H9 (cell line): ENCODE data around the gene GP2. TPM values are rescaled to one million over a fixed set of nuclear protein-coding genes. Genes with fewer than 3 reads are reported as not detected.

ENCODE experiments used
- DNase-seq: peaks from one replicate; pipeline ENCODE4 v3.0.0-alpha.2; 2017
- H2AFZ ChIP-seq: one replicate; pipeline ENCODE4 v1.6.1; 2013; ENCODE audit warnings: mild to moderate bottlenecking, low read length, control low read depth, moderate library complexity
- H2AK5ac ChIP-seq: 2 replicates; pipeline ENCODE4 v1.6.1; 2013; ENCODE audit warnings: low read length, control low read depth, mixed read lengths; ENCODE audit not compliant: insufficient read length
- H2BK120ac ChIP-seq: one replicate; pipeline ENCODE4 v1.6.1; 2013; ENCODE audit warnings: low read depth, mild to moderate bottlenecking, low read length, control low read depth, inconsistent platforms; ENCODE audit not compliant: poor library complexity, severe bottlenecking
- H2BK12ac ChIP-seq: 2 replicates; pipeline ENCODE4 v1.6.1; 2013; ENCODE audit warnings: low read length, control low read depth, mixed read lengths, low read depth; ENCODE audit not compliant: insufficient read length
- H2BK15ac ChIP-seq: 2 replicates; pipeline ENCODE4 v1.6.1; 2013; ENCODE audit warnings: low read depth, low read length, control low read depth
- H2BK20ac ChIP-seq: one replicate; pipeline ENCODE4 v1.6.1; 2013; ENCODE audit warnings: low read depth, mild to moderate bottlenecking, low read length, control low read depth, inconsistent platforms; ENCODE audit not compliant: poor library complexity, severe bottlenecking
- H2BK5ac ChIP-seq: 2 replicates; pipeline ENCODE4 v1.6.1; 2013; ENCODE audit warnings: low read length, control low read depth, mixed read lengths; ENCODE audit not compliant: insufficient read length
- H3K14ac ChIP-seq: 2 replicates; pipeline ENCODE4 v1.6.1; 2013; ENCODE audit warnings: low read length, control low read depth; ENCODE audit not compliant: insufficient read depth
- H3K18ac ChIP-seq: 2 replicates; pipeline ENCODE4 v1.6.1; 2013; ENCODE audit warnings: low read depth, mild to moderate bottlenecking, mixed read lengths, low read length, control low read depth; ENCODE audit not compliant: insufficient read length
- H3K23ac ChIP-seq: 2 replicates; pipeline ENCODE4 v1.6.1; 2013; ENCODE audit warnings: low read length, control low read depth, mixed read lengths, low read depth; ENCODE audit not compliant: insufficient read length
- H3K23me2 ChIP-seq: 2 replicates; pipeline ENCODE4 v1.6.1; 2013; ENCODE audit warnings: low read depth, mild to moderate bottlenecking, mixed read lengths, low read length, control low read depth; ENCODE audit not compliant: insufficient read length, poor library complexity, severe bottlenecking
- H3K27ac ChIP-seq: 2 replicates; pipeline ENCODE4 v1.5.1; 2013; ENCODE audit warnings: low read length, control low read depth, mixed read lengths, low read depth; ENCODE audit not compliant: insufficient read length
- H3K27me3 ChIP-seq: 2 replicates; pipeline ENCODE4 v1.6.1; 2013; ENCODE audit warnings: low read length, control low read depth, inconsistent platforms; ENCODE audit not compliant: insufficient read depth
- H3K4ac ChIP-seq: 2 replicates; pipeline ENCODE4 v1.6.1; 2013; ENCODE audit warnings: low read depth, mild to moderate bottlenecking, control low read depth, inconsistent platforms, low read length, moderate library complexity
- H3K4me1 ChIP-seq: 2 replicates; pipeline ENCODE4 v1.6.1; 2013; ENCODE audit warnings: low read length, control low read depth, inconsistent platforms; ENCODE audit not compliant: insufficient read depth
- H3K4me2 ChIP-seq: 2 replicates; pipeline ENCODE4 v1.6.1; 2013; ENCODE audit warnings: low read length, control low read depth, mixed read lengths; ENCODE audit not compliant: insufficient read length, insufficient read depth
- H3K56ac ChIP-seq: 2 replicates; pipeline ENCODE4 v1.6.1; 2013; ENCODE audit warnings: low read depth, mild to moderate bottlenecking, mixed read lengths, low read length, control low read depth; ENCODE audit not compliant: insufficient read length
- H3K79me1 ChIP-seq: 2 replicates; pipeline ENCODE4 v1.6.1; 2013; ENCODE audit warnings: low read depth, mild to moderate bottlenecking, moderate library complexity, low read length, control low read depth, inconsistent platforms; ENCODE audit not compliant: insufficient read depth, poor library complexity, severe bottlenecking
- H3K79me2 ChIP-seq: 2 replicates; pipeline ENCODE4 v1.6.1; 2013; ENCODE audit warnings: low read length, control low read depth, inconsistent platforms; ENCODE audit not compliant: insufficient read depth
- H3K9ac ChIP-seq: 2 replicates; pipeline ENCODE4 v1.6.1; 2013; ENCODE audit warnings: low read length, control low read depth, mixed read lengths; ENCODE audit not compliant: insufficient read length; ENCODE audit errors: extremely low read depth
- H3K9me3 ChIP-seq: one replicate; pipeline ENCODE4 v1.6.1; 2013; ENCODE audit warnings: low read depth, low read length, inconsistent platforms; ENCODE audit not compliant: control insufficient read depth
- H3T11ph ChIP-seq: one replicate; pipeline ENCODE4 v1.6.1; 2013; ENCODE audit warnings: mild to moderate bottlenecking, low read length, control low read depth, inconsistent platforms
- H4K20me1 ChIP-seq: one replicate; pipeline ENCODE4 v1.6.1; 2013; ENCODE audit not compliant: control insufficient read depth, insufficient read length, insufficient read depth
- H4K5ac ChIP-seq: 2 replicates; pipeline ENCODE4 v1.6.1; 2013; ENCODE audit warnings: low read depth, mild to moderate bottlenecking, mixed read lengths, low read length, control low read depth; ENCODE audit not compliant: insufficient read length
- H4K8ac ChIP-seq: replicated peaks from 2 replicates; pipeline ENCODE4 v1.6.1; 2013; ENCODE audit warnings: low read length, control low read depth, mixed read lengths, low read depth; ENCODE audit not compliant: insufficient read length
- H4K91ac ChIP-seq: 2 replicates; pipeline ENCODE4 v1.6.1; 2013; ENCODE audit warnings: low read depth, mild to moderate bottlenecking, moderate library complexity, mixed read lengths, low read length, control low read depth; ENCODE audit not compliant: insufficient read length
- H3K27ac Mint-ChIP-seq, 3 experiments: 2 replicates in 2 of 3; 3 replicates in 1 of 3; pipeline ENCODE4 v1.8.0; 2020 to 2021; ENCODE audit warnings: mixed read lengths in 3 of 3, mild to moderate bottlenecking in 1 of 3, moderate library complexity in 1 of 3
- H3K27me3 Mint-ChIP-seq: 2 replicates; pipeline ENCODE4 v1.8.0; 2021; ENCODE audit warnings: low read depth, mild to moderate bottlenecking, moderate library complexity, mixed read lengths
- H3K36me3 Mint-ChIP-seq, 3 experiments: 2 replicates in 2 of 3; 3 replicates in 1 of 3; pipeline ENCODE4 v1.8.0; 2020 to 2021; ENCODE audit warnings: low read depth in 3 of 3, mixed read lengths in 3 of 3; ENCODE audit not compliant: insufficient read depth in 1 of 3
- H3K4me1 Mint-ChIP-seq, 2 experiments: 2 replicates each; pipeline ENCODE4 v1.8.0; 2020; ENCODE audit warnings: mixed read lengths in 2 of 2
- H3K4me3 Mint-ChIP-seq, 2 experiments: 2 replicates in 1 of 2; 3 replicates in 1 of 2; pipeline ENCODE4 v1.8.0; 2020 to 2021; ENCODE audit warnings: mild to moderate bottlenecking in 2 of 2, mixed read lengths in 2 of 2, moderate library complexity in 1 of 2
- H3K9me3 Mint-ChIP-seq, 2 experiments: 2 replicates in 1 of 2; 3 replicates in 1 of 2; pipeline ENCODE4 v1.8.0; 2020; ENCODE audit warnings: mild to moderate bottlenecking in 2 of 2, mixed read lengths in 2 of 2, moderate library complexity in 1 of 2
- WGBS: extraction: QIAGEN DNeasy Blood & Tissue Kit; methylation state at CpG from one replicate; pipeline ENCODE4 v1.1.7; 2013; ENCODE audit warnings: missing lambda C conversion rate, low lambda C conversion rate, mixed read lengths; ENCODE audit not compliant: insufficient read length; ENCODE audit errors: extremely low coverage; 5-methylcytosine and 5-hydroxymethylcytosine counted together
- total RNA-seq: library from RNA; stranded (reverse); gene quantifications from 2 replicates; pipeline ENCODE4 v1.2.1, GENCODE V29; 2021
- TF ChIP-seq, protein P1 (sequence below): fragments of 200-600 bp; sonication (generic); conservative IDR thresholded peaks from 3 replicates; pipeline ENCODE4 v1.8.0; 2021; ENCODE audit warnings: antibody characterized with exemption, mild to moderate bottlenecking

Gene GP2
- total RNA-seq, 1 experiment from 2014 or later = not detected

DNA sequence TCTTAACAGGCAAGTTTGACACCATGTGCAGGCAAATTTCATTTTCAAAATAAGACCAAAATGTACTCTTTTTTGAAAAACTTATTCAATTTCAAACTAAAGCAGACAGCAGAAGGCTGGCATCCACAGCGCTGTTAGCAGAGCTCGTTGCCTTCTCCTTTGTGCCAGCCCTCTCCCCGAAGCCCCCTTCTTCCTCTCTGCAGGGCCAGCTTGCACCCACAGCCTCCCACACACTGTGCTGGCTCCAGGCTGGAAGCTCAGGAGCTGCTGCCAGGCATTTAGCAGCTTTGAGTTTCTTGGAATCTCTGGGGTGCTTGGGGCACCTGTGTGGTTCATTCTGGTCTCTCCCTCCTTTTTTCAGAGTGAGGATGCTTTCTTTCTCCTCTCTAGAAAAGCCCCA is 37.7 kb downstream of the GP2 start:
- H3K27me3 Mint-ChIP-seq = peaks cover 7% of the 10 kb centered on the region
- H3K14ac ChIP-seq = no peak overlapping the region; the same call in 1 of the 2 replicates
- H3K4me3 Mint-ChIP-seq = no peak overlapping the region

More for the DNA sequence above, 37.7 kb downstream of the GP2 start:
- H4K20me1 ChIP-seq = no peaks in the 10 kb centered on the region
- H3K56ac ChIP-seq = no peak overlapping the region
- no peaks in the 10 kb centered on the region for H3K23me2 ChIP-seq
- no peak overlapping the region for H2AFZ ChIP-seq
- no peak overlapping the region for H3T11ph ChIP-seq
- no peaks in the 10 kb centered on the region for H3K9me3 ChIP-seq
- H3K4me2 ChIP-seq = no peak overlapping the region
- no peak overlapping the region for H2BK20ac ChIP-seq
- no peak overlapping the region for H3K9ac ChIP-seq
- Mint-ChIP-seq H3K9me3 (no peaks in the 10 kb centered on the region; a peak in 1 of 5 replicates), H3K36me3 (no peaks in the 10 kb centered on the region), H3K4me1 (peaks cover 28 to 39% of the 10 kb centered on the region in 2 experiments), H3K27ac (no peak overlapping the region)
- H2BK5ac ChIP-seq = no peak overlapping the region
- H3K79me2 ChIP-seq = no peaks in the 10 kb centered on the region
- no CpG with 5 or more reads among the region's 3 CpGs for WGBS
- TF ChIP-seq, protein P1, sequence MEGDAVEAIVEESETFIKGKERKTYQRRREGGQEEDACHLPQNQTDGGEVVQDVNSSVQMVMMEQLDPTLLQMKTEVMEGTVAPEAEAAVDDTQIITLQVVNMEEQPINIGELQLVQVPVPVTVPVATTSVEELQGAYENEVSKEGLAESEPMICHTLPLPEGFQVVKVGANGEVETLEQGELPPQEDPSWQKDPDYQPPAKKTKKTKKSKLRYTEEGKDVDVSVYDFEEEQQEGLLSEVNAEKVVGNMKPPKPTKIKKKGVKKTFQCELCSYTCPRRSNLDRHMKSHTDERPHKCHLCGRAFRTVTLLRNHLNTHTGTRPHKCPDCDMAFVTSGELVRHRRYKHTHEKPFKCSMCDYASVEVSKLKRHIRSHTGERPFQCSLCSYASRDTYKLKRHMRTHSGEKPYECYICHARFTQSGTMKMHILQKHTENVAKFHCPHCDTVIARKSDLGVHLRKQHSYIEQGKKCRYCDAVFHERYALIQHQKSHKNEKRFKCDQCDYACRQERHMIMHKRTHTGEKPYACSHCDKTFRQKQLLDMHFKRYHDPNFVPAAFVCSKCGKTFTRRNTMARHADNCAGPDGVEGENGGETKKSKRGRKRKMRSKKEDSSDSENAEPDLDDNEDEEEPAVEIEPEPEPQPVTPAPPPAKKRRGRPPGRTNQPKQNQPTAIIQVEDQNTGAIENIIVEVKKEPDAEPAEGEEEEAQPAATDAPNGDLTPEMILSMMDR = no peak
- no peak overlapping the region for H4K5ac ChIP-seq
- H3K4me1 ChIP-seq = peaks cover 2% of the 10 kb centered on the region; the same call in 1 of the 2 replicates
- no peak overlapping the region for H2BK12ac ChIP-seq
- no peak overlapping the region for H3K18ac ChIP-seq
- no peak overlapping the region for H2AK5ac ChIP-seq
- no peak overlapping the region for H3K4ac ChIP-seq
- no peak overlapping the region for H4K8ac ChIP-seq
- H2BK15ac ChIP-seq = no peak overlapping the region
- H3K27ac ChIP-seq = no peak overlapping the region
- no peak overlapping the region for H2BK120ac ChIP-seq
- DNase-seq = no peak
- H4K91ac ChIP-seq = no peak overlapping the region
- H3K23ac ChIP-seq = no peak overlapping the region
- H3K79me1 ChIP-seq = no peaks in the 10 kb centered on the region
- H3K27me3 ChIP-seq = no peaks in the 10 kb centered on the region
